GM21360 (cell line): Measurements from ENCODE around the gene KRTAP5-7.
"Not testable (repeated sequence)": the region's sequence is repeated elsewhere in the genome, so short reads cannot be mapped to it uniquely, and the experiment has no call there.

ENCODE experiments used
- ATAC-seq: cut with Tn5 transposase; IDR thresholded peaks from one replicate; pipeline ENCODE4 v1.9.1; 2021; ENCODE audit warnings: mild to moderate bottlenecking, moderate library complexity; ENCODE audit not compliant: unreplicated experiment

Gene KRTAP5-7

DNA sequence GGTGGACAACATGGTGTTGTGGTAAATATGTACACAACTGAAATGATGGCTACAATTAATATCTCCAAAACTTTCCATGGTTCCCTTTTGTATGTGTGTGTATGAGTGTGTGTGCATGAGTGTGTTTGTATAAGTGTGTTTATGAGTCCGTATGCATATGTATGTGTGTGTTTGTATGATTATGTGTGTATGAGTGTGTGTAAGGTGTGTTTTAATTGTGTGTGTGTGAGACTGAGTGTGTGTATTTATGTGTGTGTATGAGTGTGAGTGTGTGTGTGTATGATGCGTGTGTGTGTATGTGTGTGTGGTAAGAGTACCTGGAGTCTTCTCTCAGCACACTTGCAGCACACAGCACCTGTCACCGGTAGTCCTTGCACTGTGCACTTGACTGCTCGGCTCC, 29.0 kb downstream of the KRTAP5-7 start:
- no peak for ATAC-seq

DNA sequence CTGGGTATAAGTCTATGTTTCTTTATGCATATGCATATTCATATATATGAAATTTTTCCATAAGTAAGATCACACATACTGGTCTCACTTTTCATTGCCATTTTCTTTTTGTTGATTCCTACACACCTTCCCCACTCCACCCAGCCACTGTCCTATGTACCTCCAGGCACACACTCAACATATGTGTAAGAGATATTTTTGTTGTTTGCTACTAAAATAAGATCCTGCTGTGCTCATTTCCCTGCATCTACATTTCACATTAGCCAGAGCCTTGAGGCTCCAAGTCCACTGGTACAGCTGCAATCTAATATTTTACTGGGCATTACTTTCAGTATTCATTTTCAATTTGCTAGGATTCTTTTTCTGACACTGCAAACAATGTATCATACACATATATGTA, 30.2 kb downstream of the KRTAP5-7 start:
- ATAC-seq, result no peak

DNA sequence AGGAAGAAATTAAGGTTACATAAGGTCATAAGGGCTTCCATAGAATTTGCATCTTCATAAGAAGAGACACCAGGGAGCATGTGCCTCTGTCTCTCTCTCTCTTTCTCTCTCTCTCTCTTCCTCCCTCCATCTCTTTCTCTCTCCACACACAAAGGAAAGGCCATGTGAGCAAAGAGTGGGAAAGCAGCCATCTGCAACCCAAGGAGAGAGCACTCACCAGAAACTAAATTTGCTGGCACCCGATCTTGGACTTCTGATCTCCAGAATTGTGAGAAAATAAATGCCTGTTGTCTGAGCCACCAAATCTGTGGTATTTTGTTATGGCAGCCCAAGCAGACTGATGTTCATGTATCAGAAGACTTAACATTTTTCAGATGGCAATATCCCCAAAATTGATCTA, 31.9 kb downstream of the KRTAP5-7 start:
- no peak for ATAC-seq

DNA sequence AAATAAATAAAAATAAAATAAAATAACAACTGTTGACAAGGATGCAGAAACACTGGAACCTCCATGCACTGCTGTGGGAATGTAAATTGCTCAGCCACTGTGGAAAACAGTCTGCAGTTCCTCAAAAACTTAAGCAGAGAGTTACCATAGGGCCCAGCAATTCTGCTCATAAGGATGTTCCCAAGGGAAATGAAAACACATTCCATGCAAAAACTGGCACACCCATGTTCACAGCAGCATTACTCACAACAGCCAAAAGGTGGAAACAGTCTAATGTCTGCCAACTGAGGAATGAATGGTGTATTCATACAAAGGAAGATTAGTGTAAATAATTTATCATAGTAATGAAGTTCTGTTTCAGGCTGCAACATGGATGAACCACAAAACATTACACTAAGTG, 35.1 kb downstream of the KRTAP5-7 start:
- no peak for ATAC-seq

DNA sequence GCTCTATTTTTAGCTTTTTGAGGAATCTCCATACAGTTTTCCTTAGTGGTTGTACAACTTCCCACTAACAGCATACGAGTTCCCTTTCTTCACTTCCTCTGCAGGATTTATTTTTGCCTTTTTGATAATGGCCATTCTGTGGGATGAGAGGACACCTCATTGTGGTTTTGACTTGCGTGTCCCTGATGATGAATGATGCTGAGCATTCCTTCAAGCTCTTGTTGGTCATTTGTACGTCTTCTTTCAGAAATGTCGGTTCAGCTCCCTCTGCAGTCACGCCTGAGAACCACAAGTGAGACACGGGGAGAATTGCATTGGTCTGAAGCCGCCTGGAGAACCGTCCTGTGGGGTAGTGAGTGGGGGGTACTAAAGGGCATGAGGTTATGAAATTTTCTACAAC, 36.3 kb downstream of the KRTAP5-7 start:
- no peak for ATAC-seq

DNA sequence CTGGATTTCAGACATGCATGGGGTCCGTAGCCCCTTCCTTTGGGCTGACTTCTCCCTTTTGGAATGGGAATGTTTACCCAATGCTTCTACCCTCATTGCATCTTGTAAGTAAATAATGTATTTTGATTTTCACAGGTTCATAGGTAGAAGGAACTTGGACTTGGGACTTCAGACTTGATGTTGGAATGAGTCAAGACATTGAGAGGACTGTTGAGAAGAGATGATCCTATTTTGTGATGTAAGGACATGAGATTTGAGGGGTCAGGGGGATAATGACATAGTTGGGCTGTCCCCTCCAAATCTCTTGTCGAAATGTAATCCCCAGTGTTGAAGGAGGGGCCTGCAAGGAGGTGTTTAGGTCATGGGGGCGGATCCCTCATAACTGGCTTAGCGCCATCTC, 37.4 kb downstream of the KRTAP5-7 start:
- ATAC-seq, result no peak

DNA sequence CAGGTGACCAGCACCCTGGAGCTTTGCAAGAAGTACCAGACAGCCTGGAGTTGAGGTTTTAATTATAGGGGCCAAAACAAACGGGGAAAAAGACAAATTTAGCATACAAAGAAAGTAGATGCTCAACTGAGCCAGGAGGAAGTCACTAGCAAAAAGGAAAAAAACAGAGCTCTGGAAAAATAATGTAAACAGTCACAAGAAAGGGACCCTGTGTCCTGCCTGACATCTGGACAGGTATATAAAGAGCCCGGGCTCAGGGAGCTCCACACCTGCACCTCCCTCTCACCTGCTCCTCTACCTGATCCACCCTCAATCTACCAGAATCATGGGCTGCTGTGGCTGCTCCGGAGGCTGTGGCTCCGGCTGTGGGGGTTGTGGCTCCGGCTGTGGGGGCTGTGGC, 38.2 kb downstream of the KRTAP5-7 start, which contains the start of gene KRTAP5-10:
TSS of gene KRTAP5-10 (plus strand) at position 301 of the 400 bp plus-strand sequence. CDS start at position 326, 25 bp downstream.
- no peak for ATAC-seq

DNA sequence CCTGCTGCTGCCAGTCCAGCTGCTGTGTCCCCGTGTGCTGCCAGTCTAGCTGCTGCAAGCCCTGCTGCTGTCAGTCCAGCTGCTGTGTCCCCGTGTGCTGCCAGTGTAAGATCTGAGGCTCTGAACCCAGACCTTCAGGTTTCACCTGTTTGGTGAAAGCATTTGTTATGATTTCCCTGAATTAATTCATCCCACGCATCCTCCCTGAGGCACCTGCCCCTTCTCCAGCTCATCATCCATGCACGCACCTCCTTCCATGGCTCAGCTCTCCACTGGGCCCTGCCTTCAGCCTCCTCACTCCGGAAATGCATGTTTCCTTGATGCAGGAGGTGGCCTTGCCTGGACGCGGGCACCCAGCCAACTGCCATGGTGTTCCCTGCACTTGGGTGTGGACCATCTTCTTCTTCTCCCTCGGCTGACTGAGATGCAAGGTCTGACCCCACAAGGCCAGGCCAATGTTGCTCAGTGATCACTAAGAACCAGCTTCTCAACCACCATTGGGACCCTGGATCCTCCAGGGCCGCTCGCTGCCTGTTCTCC, 39.1 kb downstream of the KRTAP5-7 start:
- no peak for ATAC-seq

DNA sequence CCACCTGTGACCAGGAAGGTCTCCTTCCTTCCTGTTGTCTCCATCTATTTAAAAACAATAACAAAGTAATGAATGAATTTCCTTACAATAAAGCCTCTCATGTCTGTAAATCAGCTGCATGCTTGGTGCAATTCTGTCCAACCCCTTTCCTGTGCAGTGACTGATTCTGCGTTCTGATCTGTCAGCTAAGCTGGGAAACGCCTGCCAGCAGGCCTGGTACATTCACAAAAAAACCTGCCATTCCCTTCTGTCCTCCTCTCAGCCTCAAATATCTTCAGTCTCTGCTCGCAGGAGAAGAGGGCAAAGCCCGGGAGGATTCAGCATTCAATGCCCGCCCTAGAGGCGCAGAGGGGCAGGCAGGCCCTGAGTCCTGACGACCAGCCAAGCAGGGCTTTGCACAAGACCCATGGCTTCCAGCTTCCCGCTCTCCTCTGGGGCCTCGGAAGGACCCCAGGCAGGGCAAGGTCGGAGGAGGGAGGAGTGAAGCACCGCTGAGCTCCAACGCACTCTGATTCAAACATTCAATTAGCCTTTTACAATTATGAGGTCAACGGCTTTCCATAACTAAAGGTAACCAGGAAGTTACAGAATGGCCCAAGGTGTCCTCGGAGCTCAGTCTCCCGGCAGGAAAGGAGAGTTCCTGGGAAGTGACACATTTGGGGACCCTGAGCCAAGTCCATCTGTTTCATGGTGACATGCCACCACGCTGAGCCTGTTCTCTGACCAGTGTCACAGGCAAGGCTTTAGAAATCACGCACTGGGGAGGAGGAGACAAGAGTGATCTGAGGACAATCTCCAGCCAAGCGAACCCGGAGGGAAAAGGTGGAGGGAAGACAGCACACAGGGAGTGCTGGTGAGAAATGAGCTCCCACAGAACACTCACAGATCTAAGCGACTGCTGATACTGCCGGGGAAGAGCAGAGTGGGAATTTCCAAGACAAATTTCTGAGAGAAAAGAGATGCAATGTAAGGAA, 39.8 kb downstream of the KRTAP5-7 start:
- not testable (repeated sequence) for ATAC-seq

DNA sequence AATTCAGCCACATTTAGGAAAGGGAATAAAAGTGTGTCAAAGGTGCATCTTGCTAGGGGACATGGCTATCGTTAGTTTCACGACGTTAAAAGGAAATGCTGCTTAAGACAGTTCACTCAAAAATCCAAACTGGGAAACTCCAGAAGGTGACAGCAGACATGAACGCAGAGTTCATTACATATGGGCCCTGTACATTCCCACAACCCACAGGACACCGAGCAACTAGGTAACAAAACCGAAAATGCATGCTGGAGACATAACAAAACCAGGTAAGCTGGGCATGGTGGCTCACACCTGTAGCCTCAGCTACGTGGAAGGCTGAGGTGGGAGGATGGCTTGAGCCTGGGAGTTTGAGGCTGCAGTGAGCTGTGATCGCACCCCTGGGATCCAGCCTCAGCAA, 40.6 kb downstream of the KRTAP5-7 start:
- not testable (repeated sequence) for ATAC-seq

DNA sequence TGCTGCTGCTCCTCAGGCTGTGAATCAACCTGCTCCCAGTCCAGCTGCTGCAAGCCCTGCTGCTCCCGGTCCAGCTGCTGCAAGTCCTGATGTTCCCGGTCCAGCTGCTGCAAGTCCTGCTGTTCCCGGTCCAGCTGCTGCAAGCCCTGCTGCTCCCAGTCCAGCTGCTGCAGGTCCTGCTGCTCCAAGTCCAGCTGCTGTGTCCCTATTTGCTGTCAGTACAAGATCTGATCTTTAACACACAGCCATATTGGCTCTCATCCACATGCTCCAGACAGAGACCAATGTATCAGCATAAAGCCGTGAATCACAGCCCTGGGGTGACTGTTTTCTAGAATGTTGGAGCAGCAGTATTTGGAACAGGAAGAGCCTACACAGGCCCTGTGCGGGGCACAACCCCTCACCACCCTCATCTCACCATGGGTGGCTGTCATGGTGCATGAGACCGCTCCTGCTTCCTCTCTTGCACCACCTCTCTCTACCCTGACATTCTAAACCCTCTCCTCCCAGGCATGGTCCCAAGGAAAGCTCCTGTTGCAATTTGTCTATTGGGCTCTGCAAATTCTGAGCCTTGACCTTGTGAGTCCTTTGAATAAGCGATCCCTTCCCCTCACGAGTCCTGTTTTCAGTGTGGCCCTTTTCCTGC, 41.8 kb downstream of the KRTAP5-7 start:
- no peak for ATAC-seq

DNA sequence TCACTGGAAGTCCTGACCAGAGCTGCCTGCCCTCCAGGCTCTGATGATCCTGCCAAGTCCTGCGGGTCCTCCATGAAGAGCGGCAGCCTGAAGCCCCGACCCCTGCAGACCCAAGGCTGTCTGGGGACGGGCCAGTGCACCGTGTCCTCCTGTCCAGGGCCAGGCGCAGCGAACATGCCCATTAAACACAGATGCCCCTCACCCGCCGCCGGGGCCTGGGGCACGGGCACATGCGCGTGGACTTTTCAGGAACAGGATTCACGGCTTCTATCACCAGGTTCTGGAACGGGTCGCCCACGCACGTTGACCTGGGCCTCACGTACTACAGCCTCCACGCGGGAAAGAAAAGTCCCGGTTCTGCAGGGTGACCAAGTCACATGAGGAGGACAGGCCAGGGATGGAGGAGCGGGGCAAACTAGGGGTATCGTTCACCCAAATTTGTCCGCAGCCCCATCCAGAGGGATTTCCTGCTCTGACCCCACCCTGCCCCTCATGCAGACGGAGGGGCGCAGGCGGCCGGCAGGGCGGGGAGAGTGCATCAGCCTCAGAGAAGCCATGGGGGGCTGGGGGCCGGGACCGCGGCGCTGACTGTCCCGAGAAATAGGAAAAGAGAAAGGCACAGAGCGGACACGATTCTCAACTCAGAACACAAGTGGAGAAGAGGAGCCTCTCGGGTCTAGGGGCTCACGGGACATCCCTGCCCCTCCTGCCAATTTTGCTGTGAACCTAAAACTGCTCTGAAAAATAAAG, 44.2 kb downstream of the KRTAP5-7 start:
- not testable (repeated sequence) for ATAC-seq

DNA sequence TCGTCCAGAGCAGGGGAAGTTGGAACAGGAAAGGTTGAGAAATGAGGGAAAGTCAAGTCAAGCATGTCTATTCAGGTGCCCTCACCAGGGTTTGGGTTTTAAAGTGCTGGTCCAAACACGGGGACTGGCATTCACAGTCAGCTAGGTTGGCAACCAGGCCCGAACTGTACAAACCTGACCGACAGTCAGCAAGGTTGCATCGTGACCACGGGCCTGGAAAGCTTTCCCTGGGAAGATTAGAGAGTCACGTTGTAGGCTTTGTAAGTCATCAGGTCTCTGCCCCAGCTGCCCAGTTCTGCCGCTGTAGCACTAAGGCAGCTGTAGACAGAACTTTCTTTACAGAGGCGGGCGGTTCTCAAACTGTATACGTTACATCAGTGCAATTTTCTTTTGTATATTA, 45.7 kb downstream of the KRTAP5-7 start:
- ATAC-seq, result no peak

DNA sequence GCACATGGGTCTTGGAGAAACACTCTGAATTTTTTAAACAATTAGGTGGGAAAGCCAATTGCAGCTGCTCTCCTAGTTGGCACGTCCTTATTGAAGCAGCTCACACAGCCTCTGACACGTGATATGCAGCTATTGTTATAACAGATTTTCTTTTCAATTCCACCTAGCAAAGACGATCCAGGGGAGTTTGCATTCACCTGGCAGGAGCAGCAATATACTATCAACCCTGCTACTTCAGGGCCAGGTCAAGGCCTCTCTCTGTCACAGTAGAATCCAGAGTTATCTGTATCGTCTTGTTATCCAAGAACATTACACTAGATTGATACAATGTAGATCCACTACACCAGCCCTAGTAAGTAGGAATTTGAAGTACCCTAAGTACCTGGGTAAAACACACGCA, 47.4 kb downstream of the KRTAP5-7 start:
- ATAC-seq, result no peak

DNA sequence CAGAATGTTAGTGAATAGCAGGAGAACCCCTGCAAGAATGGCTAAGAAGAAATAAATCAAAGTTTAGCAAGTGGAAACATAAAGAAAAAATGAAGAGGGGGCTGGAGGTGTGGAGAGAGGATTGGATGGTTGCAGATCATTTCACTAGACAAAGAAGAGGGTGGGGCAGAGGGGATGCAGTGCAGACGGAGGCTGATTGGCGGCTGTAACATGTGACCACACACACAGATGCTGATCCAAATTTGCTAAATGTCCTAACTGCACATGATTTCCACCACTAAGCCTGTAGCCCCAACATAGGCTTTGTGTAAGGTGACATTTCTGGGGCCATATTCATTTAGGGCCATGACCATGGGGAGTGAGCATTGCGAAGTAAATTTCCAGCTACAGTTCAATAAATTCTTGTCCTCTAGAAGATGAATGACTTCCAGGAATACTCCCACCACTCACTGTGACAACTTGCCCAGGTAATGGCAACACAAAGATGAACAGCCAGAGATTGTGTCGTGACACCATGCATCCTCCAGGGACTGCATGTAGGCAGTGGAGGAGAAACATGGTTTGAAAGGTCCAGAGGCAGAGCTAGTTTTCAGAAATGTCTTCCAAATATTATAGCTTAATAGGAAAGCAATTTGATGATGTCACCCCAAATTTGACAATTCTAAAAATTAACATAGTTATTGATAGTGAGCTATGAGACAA, 48.8 kb downstream of the KRTAP5-7 start:
- no peak for ATAC-seq

DNA sequence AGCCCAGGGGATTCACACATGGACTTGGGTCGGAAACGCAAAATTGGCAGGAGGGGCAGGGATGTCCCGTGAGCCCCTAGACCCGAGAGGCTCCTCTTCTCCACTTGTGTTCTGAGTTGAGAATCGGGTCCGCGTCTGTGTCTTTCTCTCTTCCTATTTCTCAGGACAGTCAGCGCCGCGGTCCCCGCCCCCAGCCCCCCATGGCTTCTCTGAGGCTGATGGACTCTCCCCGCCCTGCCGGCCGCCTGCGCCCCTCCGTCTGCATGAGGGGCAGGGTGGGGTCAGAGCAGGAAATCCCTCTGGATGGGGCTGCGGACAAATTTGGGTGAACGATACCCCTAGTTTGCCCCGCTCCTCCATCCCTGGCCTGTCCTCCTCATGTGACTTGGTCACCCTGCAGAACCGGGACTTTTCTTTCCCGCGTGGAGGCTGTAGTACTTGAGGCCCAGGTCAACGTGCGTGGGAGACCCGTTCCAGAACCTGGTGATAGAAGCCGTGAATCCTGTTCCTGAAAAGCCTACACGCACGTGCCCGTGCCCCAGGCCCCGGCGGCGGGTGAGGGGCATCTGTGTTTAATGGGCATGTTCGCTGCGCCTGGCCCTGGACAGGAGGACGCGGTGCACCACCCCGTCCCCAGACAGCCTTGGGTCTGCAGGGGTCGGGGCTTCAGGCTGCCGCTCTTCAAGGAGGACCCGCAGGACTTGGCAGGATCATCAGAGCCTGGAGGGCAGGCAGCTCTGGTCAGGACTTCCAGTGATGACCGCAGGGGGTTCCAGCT, 49.8 kb downstream of the KRTAP5-7 start:
- ATAC-seq, result not testable (repeated sequence)

DNA sequence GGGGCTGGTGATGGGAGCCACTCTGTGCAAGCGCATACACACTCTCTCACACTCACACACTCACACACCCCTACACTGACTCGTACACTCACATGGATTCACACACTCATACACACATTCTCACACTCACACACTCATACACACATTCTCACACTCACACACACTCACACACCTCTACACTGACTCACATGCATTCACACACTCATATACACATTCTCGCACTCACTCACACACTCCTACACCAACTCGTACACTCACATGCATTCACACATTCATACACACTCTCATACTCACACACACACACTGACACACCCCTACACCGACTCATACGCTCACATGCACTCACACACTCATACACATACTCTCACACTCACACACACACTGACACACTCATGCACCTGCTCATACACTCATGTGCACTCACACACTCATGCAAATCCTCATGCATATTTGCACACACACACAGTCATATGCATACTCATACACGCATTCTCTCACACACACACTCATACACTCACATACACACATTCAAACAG, 50.5 kb downstream of the KRTAP5-7 start:
- ATAC-seq, result no peak
